CD4-positive, alpha-beta memory T cell (primary cell): ENCODE data around the gene TNIK. TPM values are rescaled to one million over a fixed set of nuclear protein-coding genes. Genes with fewer than 3 reads are reported as not detected.

Source experiments
- CTCF ChIA-PET: fragments of 350-600 bp; sonication (Branson Sonifier 250); formaldehyde crosslinking; loops from one replicate; lab custom pipeline; 2021; ENCODE audit warnings: inconsistent platforms; ENCODE audit not compliant: partially characterized antibody; lab: Charles Lee
- POLR2A ChIA-PET: fragments of 350-600 bp; sonication (Branson Sonifier 250); formaldehyde crosslinking; loops from one replicate; lab custom pipeline; 2021; ENCODE audit not compliant: partially characterized antibody; lab: Charles Lee
- DNase-seq, 5 donors: peaks; one replicate each; pipeline versions ENCODE4 v3.0.0 to v3.0.0-alpha.2; 2020 to 2022; ENCODE audit warnings: mixed read lengths in 1 of 5
- H3K27ac ChIP-seq: one replicate; pipeline ENCODE4 v1.7.0; 2013; ENCODE audit warnings: low read depth, low read length
- H3K27me3 ChIP-seq: 2 replicates; pipeline ENCODE4 v1.7.0; 2013; ENCODE audit warnings: mild to moderate bottlenecking, low read length, moderate library complexity; ENCODE audit not compliant: insufficient read depth
- H3K36me3 ChIP-seq: 2 replicates; pipeline ENCODE4 v1.7.0; 2013; ENCODE audit warnings: mild to moderate bottlenecking, low read length, moderate library complexity; ENCODE audit not compliant: insufficient read depth
- H3K4me1 ChIP-seq: 2 replicates; pipeline ENCODE4 v1.7.0; 2013; ENCODE audit warnings: mild to moderate bottlenecking, low read length, moderate library complexity; ENCODE audit not compliant: insufficient read depth
- H3K4me3 ChIP-seq, 2 donors: one replicate each; pipeline ENCODE4 v1.7.0; 2013; ENCODE audit warnings: low read length in 2 of 2, mild to moderate bottlenecking in 1 of 2
- H3K9me3 ChIP-seq, 2 donors: one replicate each; pipeline ENCODE4 v1.7.0; 2013; ENCODE audit warnings: low read length in 2 of 2, control low read depth in 1 of 2; ENCODE audit not compliant: control insufficient read depth in 1 of 2
- H3K27ac Mint-ChIP-seq, 7 donors: one replicate each; pipeline ENCODE4 v1.8.0; 2020 to 2021; ENCODE audit warnings: mixed read lengths in 7 of 7, mild to moderate bottlenecking in 6 of 7, inconsistent platforms in 3 of 7, moderate library complexity in 3 of 7
- H3K27me3 Mint-ChIP-seq, 2 donors: one replicate each; pipeline ENCODE4 v1.8.0; 2020 to 2021; ENCODE audit warnings: mixed read lengths in 2 of 2
- H3K36me3 Mint-ChIP-seq, 2 donors: one replicate each; pipeline ENCODE4 v1.8.0; 2020 to 2021; ENCODE audit warnings: mixed read lengths in 2 of 2, inconsistent platforms in 1 of 2, mild to moderate bottlenecking in 1 of 2
- H3K4me1 Mint-ChIP-seq, 4 donors: one replicate each; pipeline ENCODE4 v1.8.0; 2020 to 2021; ENCODE audit warnings: mixed read lengths in 4 of 4, mild to moderate bottlenecking in 1 of 4
- H3K4me3 Mint-ChIP-seq, 8 donors: one replicate each; pipeline ENCODE4 v1.8.0; 2020 to 2021; ENCODE audit warnings: mixed read lengths in 8 of 8, mild to moderate bottlenecking in 7 of 8, moderate library complexity in 6 of 8, inconsistent platforms in 3 of 8
- H3K9me3 Mint-ChIP-seq, 8 donors: one replicate each; pipeline ENCODE4 v1.8.0; 2020 to 2021; ENCODE audit warnings: mixed read lengths in 8 of 8, mild to moderate bottlenecking in 5 of 8, inconsistent platforms in 3 of 8, moderate library complexity in 1 of 8
- intact Hi-C: fragments of 100-400 bp; cut with micrococcal nuclease; formaldehyde crosslinking; loops from one replicate; pipeline ENCODE4 v1.15.1; 2023
- polyA plus RNA-seq, 2 donors: library from polyadenylated mRNA; unstranded; fragments of 300-500 nt; fragmentation: Illumina TruSeq; gene quantifications; one replicate each; pipeline ENCODE4 v1.2.3, GENCODE V29; 2021
- total RNA-seq, 2 experiments: library from RNA; stranded (reverse); gene quantifications; one replicate each; pipeline ENCODE4 v1.2.3, GENCODE V29; 2021

TNIK gene
- total and polyA plus RNA-seq, 4 experiments from 2014 or later, result 14.6 to 93.5 (median 58.1) TPM

- H3K9me3 Mint-ChIP-seq, result no peaks in the 10 kb centered on the region
- ChIA-PET CTCF (interaction anchor here (1.5 kb wide), 1 partner anchor 21 kb away, joined by 3 read pairs; no protein-coding TSS in a partner anchor), POLR2A (interaction anchor here (1.8 kb wide), 1 partner anchor 61 kb away, joined by 5 read pairs; no protein-coding TSS in a partner anchor)
- H3K4me3 ChIP-seq, result no peak overlapping the region
- no peaks in the 10 kb centered on the region for H3K27me3 ChIP-seq
- intact Hi-C loops, result no loop called here
- no peaks in the 10 kb centered on the region for H3K9me3 ChIP-seq
- peaks cover 9% of the 10 kb centered on the region for H3K4me1 ChIP-seq
- no peaks in the 10 kb centered on the region for H3K27me3 Mint-ChIP-seq
- H3K36me3 Mint-ChIP-seq, result no peaks in the 10 kb centered on the region
- peaks cover 42 to 62% (median 55%) of the 10 kb centered on the region in 4 donors for H3K4me1 Mint-ChIP-seq
- DNase-seq, result no peak
- H3K36me3 ChIP-seq, result no peaks in the 10 kb centered on the region
- H3K4me3 Mint-ChIP-seq, result no peak overlapping the region
- no peak overlapping the region for H3K27ac ChIP-seq
- peak overlapping the region in 5 of 7 donors; percentile 1 to 71 (median 19) for H3K27ac Mint-ChIP-seq
Measured at GRCh38 chr3:171315919-171316318, 144.3 kb downstream of the TNIK start.

- Mint-ChIP-seq H3K9me3 (no peaks in the 10 kb centered on the region), H3K27ac (peak overlapping the region in 2 of 7 donors; percentile 16 to 22), H3K36me3 (no peaks in the 10 kb centered on the region), H3K4me3 (no peak overlapping the region), H3K4me1 (peaks cover 44 to 60% (median 57%) of the 10 kb centered on the region in 4 donors), H3K27me3 (no peaks in the 10 kb centered on the region)
- no peaks in the 10 kb centered on the region for H3K27me3 ChIP-seq
- POLR2A ChIA-PET, result no interaction called here
- intact Hi-C loops, result no loop called here
- H3K36me3 ChIP-seq, result no peaks in the 10 kb centered on the region
- no peak overlapping the region for H3K27ac ChIP-seq
- DNase-seq, result no peak
- no peaks in the 10 kb centered on the region for H3K9me3 ChIP-seq
- peaks cover 15% of the 10 kb centered on the region for H3K4me1 ChIP-seq
- no peak overlapping the region for H3K4me3 ChIP-seq
- CTCF ChIA-PET, result interaction anchor here (1.0 kb wide), 1 partner anchor 41 kb away, joined by 3 read pairs; no protein-coding TSS in a partner anchor
Measured at GRCh38 chr3:171315101-171315500, 145.1 kb downstream of the TNIK start.

- H3K4me1 ChIP-seq, result peaks cover 22% of the 10 kb centered on the region
- H3K36me3 Mint-ChIP-seq, result no peaks in the 10 kb centered on the region
- H3K27me3 ChIP-seq, result no peaks in the 10 kb centered on the region
- H3K27ac Mint-ChIP-seq, result peak overlapping the region in 4 of 7 donors; percentile 9 to 67 (median 36)
- no peak overlapping the region for H3K4me3 ChIP-seq
- H3K27ac ChIP-seq, result no peak overlapping the region
- intact Hi-C loops, result loop anchor here (5.0 kb wide), 1 partner anchor 47 kb away; no protein-coding TSS in a partner anchor
- H3K27me3 Mint-ChIP-seq, result no peaks in the 10 kb centered on the region
- no peaks in the 10 kb centered on the region for H3K9me3 Mint-ChIP-seq
- ChIA-PET CTCF (interaction anchor here (1.0 to 1.5 kb wide), 2 partner anchors 13 to 40 kb away, joined by 3 to 4 read pairs; no protein-coding TSS in a partner anchor), POLR2A (no interaction called here)
- H3K9me3 ChIP-seq, result no peaks in the 10 kb centered on the region
- H3K36me3 ChIP-seq, result no peaks in the 10 kb centered on the region
- H3K4me3 Mint-ChIP-seq, result no peak overlapping the region
- H3K4me1 Mint-ChIP-seq, result peaks cover 47 to 65% (median 61%) of the 10 kb centered on the region in 4 donors
- no peak for DNase-seq
Measured at GRCh38 chr3:171314341-171314740, 145.9 kb downstream of the TNIK start.

GRCh38 chr3:171313702-171314101, 146.5 kb downstream of the TNIK start:
- Histone ChIP-seq H3K27me3 (no peaks in the 10 kb centered on the region), H3K36me3 (no peaks in the 10 kb centered on the region), H3K4me1 (peaks cover 28% of the 10 kb centered on the region), H3K4me3 (no peak overlapping the region), H3K9me3 (no peaks in the 10 kb centered on the region), H3K27ac (no peak overlapping the region)
- intact Hi-C loops, result loop anchor here (5.0 kb wide), 1 partner anchor 46 kb away; no protein-coding TSS in a partner anchor
- no peak for DNase-seq
- Mint-ChIP-seq H3K9me3 (no peaks in the 10 kb centered on the region), H3K27ac (peak overlapping the region in 3 of 7 donors; percentile 0 to 9 (median 2)), H3K4me3 (no peak overlapping the region), H3K36me3 (no peaks in the 10 kb centered on the region), H3K27me3 (no peaks in the 10 kb centered on the region), H3K4me1 (peaks cover 54 to 71% (median 66%) of the 10 kb centered on the region in 4 donors)
- CTCF ChIA-PET, result interaction anchor here (1.5 kb wide), 1 partner anchor 13 kb away, joined by 4 read pairs; no protein-coding TSS in a partner anchor
- POLR2A ChIA-PET, result no interaction called here

- Histone ChIP-seq H3K4me3 (no peak overlapping the region), H3K27me3 (no peaks in the 10 kb centered on the region), H3K4me1 (peaks cover 28% of the 10 kb centered on the region), H3K27ac (no peak overlapping the region), H3K9me3 (no peaks in the 10 kb centered on the region), H3K36me3 (no peaks in the 10 kb centered on the region)
- Mint-ChIP-seq H3K4me3 (peak overlapping the region in 1 of 8 donors; percentile 49), H3K27ac (peak overlapping the region in 3 of 7 donors; percentile 6 to 29 (median 23)), H3K9me3 (peaks cover 0 to 3% (median 0%) of the 10 kb centered on the region in 8 donors), H3K4me1 (peaks cover 57 to 81% (median 72%) of the 10 kb centered on the region in 4 donors), H3K36me3 (peaks cover 2 to 5% of the 10 kb centered on the region in 2 donors), H3K27me3 (no peaks in the 10 kb centered on the region)
- intact Hi-C loops, result loop anchor here (5.0 kb wide), 1 partner anchor 45 kb away; no protein-coding TSS in a partner anchor
- CTCF ChIA-PET, result no interaction called here
- DNase-seq, result no peak
- POLR2A ChIA-PET, result interaction anchor here (2.6 kb wide), 1 partner anchor 16 kb away, joined by 6 read pairs; no protein-coding TSS in a partner anchor
Measured at GRCh38 chr3:171312741-171313140, 147.5 kb downstream of the TNIK start.

- no peaks in the 10 kb centered on the region for H3K9me3 ChIP-seq
- H3K4me1 ChIP-seq, result peaks cover 28% of the 10 kb centered on the region
- no peaks in the 10 kb centered on the region for H3K36me3 ChIP-seq
- DNase-seq, result no peak
- H3K27me3 ChIP-seq, result no peaks in the 10 kb centered on the region
- Mint-ChIP-seq H3K27me3 (no peaks in the 10 kb centered on the region), H3K4me3 (peak overlapping the region in 6 of 8 donors; percentile 11 to 72 (median 32)), H3K27ac (peak overlapping the region in 6 of 7 donors; percentile 16 to 83 (median 64)), H3K4me1 (peaks cover 56 to 84% (median 73%) of the 10 kb centered on the region in 4 donors), H3K9me3 (peaks cover 0 to 3% (median 0%) of the 10 kb centered on the region in 8 donors), H3K36me3 (peaks cover 2 to 5% of the 10 kb centered on the region in 2 donors)
- H3K4me3 ChIP-seq, result no peak overlapping the region
- ChIA-PET POLR2A (interaction anchor here (0.8 to 2.6 kb wide), 2 partner anchors 17 to 44 kb away, joined by 3 to 6 read pairs; no protein-coding TSS in a partner anchor), CTCF (interaction anchor here (2.7 kb wide), 1 partner anchor 17 kb away, joined by 9 read pairs; no protein-coding TSS in a partner anchor)
- no peak overlapping the region for H3K27ac ChIP-seq
- intact Hi-C loops, result loop anchor here (5.0 kb wide), 1 partner anchor 44 kb away; no protein-coding TSS in a partner anchor
Measured at GRCh38 chr3:171311784-171312183, 148.4 kb downstream of the TNIK start.

- peaks cover 0 to 3% (median 0%) of the 10 kb centered on the region in 8 donors for H3K9me3 Mint-ChIP-seq
- no peak overlapping the region for H3K4me3 ChIP-seq
- peaks cover 48 to 86% (median 70%) of the 10 kb centered on the region in 4 donors for H3K4me1 Mint-ChIP-seq
- H3K27me3 Mint-ChIP-seq, result no peaks in the 10 kb centered on the region
- peaks cover 28% of the 10 kb centered on the region for H3K4me1 ChIP-seq
- H3K36me3 Mint-ChIP-seq, result peaks cover 2 to 8% of the 10 kb centered on the region in 2 donors
- no peak for DNase-seq
- H3K4me3 Mint-ChIP-seq, result peak overlapping the region in 1 of 8 donors; percentile 13
- intact Hi-C loops, result loop anchor here (5.0 kb wide), 1 partner anchor 43 kb away; no protein-coding TSS in a partner anchor
- no peaks in the 10 kb centered on the region for H3K27me3 ChIP-seq
- POLR2A ChIA-PET, result interaction anchor here (1.1 to 2.6 kb wide), 3 partner anchors 19 to 256 kb away, joined by 3 to 6 read pairs (median 3); no protein-coding TSS in a partner anchor
- no peak overlapping the region for H3K27ac ChIP-seq
- CTCF ChIA-PET, result interaction anchor here (1.2 to 2.7 kb wide), 4 partner anchors 8 to 19 kb away, joined by 3 to 9 read pairs (median 4); no protein-coding TSS in a partner anchor
- H3K9me3 ChIP-seq, result no peaks in the 10 kb centered on the region
- no peaks in the 10 kb centered on the region for H3K36me3 ChIP-seq
- peak overlapping the region in 6 of 7 donors; percentile 5 to 74 (median 39) for H3K27ac Mint-ChIP-seq
Measured at GRCh38 chr3:171309906-171310359, 150.3 kb downstream of the TNIK start.
